Esophagus muscularis mucosa (tissue), 4 donors: ENCODE measurements around the gene NUDT12.

Experiments used
- EP300 ChIP-seq: sonication (generic); formaldehyde crosslinking; IDR thresholded peaks from one replicate; pipeline ENCODE4 v1.6.1; 2017; ENCODE audit warnings: antibody characterized with exemption
- POLR2A ChIP-seq: fragments of 450-650 bp; IDR thresholded peaks from one replicate; pipeline ENCODE4 v1.6.1; 2017; ENCODE audit warnings: antibody characterized with exemption, moderate library complexity, mild to moderate bottlenecking, low read depth
- POLR2AphosphoS5 ChIP-seq, 2 donors: sonication (generic); formaldehyde crosslinking; IDR thresholded peaks; one replicate each; pipeline ENCODE4 v1.6.1; 2017; ENCODE audit warnings: antibody characterized with exemption in 2 of 2
- TF ChIP-seq, protein P1 (sequence below), 3 experiments: fragments of 200-600 bp in 2 of 3; fragments of 450-650 bp in 1 of 3; sonication (generic) in 2 of 3; IDR thresholded peaks; one replicate each; pipeline ENCODE4 v1.5.1; 2017 to 2019; ENCODE audit warnings: antibody characterized with exemption in 3 of 3, mild to moderate bottlenecking in 2 of 3, moderate library complexity in 1 of 3

DNA sequence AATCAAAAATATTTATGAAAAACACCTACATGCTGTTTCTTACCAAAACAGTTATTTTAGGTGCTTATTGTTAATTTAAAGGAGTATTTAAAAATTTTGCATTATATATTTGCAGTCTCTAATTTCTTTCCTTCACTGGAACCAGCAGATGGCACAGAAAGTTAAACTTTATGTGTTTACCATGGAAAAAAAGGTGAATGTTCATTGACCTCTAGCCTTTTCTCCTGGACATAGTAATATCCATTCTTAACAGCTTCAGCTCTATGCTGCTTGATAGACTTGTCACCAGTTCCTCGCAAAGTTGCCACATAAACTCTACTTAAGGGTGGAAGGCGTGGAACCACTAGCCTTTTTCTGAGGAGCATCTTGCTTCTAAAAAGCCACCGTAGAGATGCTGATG is 38.7 kb upstream of the NUDT12 start:
- TF ChIP-seq, protein P1, sequence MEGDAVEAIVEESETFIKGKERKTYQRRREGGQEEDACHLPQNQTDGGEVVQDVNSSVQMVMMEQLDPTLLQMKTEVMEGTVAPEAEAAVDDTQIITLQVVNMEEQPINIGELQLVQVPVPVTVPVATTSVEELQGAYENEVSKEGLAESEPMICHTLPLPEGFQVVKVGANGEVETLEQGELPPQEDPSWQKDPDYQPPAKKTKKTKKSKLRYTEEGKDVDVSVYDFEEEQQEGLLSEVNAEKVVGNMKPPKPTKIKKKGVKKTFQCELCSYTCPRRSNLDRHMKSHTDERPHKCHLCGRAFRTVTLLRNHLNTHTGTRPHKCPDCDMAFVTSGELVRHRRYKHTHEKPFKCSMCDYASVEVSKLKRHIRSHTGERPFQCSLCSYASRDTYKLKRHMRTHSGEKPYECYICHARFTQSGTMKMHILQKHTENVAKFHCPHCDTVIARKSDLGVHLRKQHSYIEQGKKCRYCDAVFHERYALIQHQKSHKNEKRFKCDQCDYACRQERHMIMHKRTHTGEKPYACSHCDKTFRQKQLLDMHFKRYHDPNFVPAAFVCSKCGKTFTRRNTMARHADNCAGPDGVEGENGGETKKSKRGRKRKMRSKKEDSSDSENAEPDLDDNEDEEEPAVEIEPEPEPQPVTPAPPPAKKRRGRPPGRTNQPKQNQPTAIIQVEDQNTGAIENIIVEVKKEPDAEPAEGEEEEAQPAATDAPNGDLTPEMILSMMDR (IDR thresholded peaks at IDR 0.05): no peak
- TF ChIP-seq POLR2AphosphoS5 (IDR thresholded peaks at IDR 0.05) (no peak), POLR2A (no peak), EP300 (no peak)
